Measurements from ENCODE around the gene HAT1. TPM values are rescaled to one million over a fixed set of nuclear protein-coding genes. Genes with fewer than 3 reads are reported as not detected.

The HAT1 gene
- polyA plus RNA-seq, 4 donors: 14.5 to 39.3 (median 30.5) TPM

DNA sequence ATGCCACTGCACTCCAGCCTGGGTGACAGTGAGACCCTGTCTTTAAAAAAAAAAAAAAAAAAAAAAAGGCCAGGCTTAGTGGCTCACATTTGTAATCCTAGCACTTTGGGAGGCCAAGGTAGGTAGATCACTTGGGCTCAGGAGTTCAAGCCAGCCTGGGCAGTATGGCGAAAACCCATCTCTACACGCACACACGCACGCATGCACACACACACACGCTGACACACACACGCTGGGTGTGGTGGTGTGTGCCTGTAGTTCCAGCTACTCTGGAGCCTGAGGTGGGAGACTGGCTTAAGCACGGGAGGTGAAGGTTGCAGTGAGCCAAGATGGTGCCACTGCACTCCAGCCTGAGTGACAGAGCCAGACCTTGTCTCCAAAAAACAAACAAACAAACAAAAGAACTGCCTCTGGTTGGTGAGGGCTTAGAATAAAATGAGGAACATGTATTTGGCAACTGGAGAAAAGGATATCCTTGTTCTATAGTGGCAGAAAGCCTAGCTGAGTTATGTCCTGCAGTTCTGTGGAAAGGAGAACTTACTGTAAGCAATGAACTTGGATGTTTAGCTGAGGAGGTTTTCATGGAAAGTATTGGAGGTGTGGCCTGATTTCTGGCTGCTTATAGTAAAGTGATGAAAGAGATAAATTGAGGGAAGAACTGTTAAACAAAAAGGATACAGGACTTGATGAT lies 34.0 kb downstream of the HAT1 start:
- Histone ChIP-seq H3K4me1 (ENCODE audit: control insufficient read depth in 3 of 3, insufficient read depth in 2 of 3, low read depth in 1 of 3, low read length in 2 of 3) (no peaks in the 10 kb centered on the region), H3K27ac (ENCODE audit: low read depth in 1 of 3, low read length in 2 of 3) (peak overlapping the region in 1 of 3 donors; percentile 45), H3K4me3 (ENCODE audit: low read depth in 1 of 3, low read length in 3 of 3) (no peak overlapping the region), H3K9me3 (ENCODE audit: control insufficient read depth in 2 of 2, insufficient read depth in 1 of 2, low read depth in 1 of 2, low read length in 1 of 2) (no peaks in the 10 kb centered on the region), H3K36me3 (ENCODE audit: control insufficient read depth in 3 of 3, insufficient read depth in 2 of 3, low read depth in 1 of 3, low read length in 3 of 3) (peaks cover 0 to 18% (median 0%) of the 10 kb centered on the region in 3 donors), H3K27me3 (ENCODE audit: control insufficient read depth in 3 of 3, insufficient read depth in 3 of 3, low read length in 3 of 3) (no peaks in the 10 kb centered on the region)
- WGBS, 3 donors: 95 to 100% (median 98%) methylated on average over 7 of the region's 7 CpGs
- no peak for DNase-seq
- no peak for FAIRE-seq

DNA sequence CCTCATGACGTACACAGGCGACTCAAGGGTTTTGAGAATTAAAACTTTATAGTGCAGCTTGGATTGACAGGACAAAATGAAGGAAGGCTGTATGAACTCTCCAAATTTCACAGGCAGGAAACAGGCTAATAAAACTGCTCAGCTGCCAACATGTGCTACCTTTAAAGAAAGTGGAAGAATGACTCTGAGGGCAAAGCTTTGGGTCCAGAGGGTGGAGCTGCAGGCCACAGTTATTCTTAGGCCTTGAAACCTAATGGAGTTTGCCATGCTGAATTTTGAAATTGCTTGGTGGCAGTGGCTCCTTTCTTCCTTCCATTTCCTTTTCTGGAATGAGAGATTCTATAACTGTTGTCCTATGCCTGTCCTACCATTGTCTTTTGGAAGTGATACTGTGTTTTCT lies 34.8 kb downstream of the HAT1 start:
- Histone ChIP-seq H3K27ac (ENCODE audit: low read depth in 1 of 3, low read length in 2 of 3) (no peak overlapping the region), H3K27me3 (ENCODE audit: control insufficient read depth in 3 of 3, insufficient read depth in 3 of 3, low read length in 3 of 3) (no peaks in the 10 kb centered on the region), H3K4me1 (ENCODE audit: control insufficient read depth in 3 of 3, insufficient read depth in 2 of 3, low read depth in 1 of 3, low read length in 2 of 3) (no peaks in the 10 kb centered on the region), H3K36me3 (ENCODE audit: control insufficient read depth in 3 of 3, insufficient read depth in 2 of 3, low read depth in 1 of 3, low read length in 3 of 3) (peaks cover 0 to 18% (median 0%) of the 10 kb centered on the region in 3 donors), H3K9me3 (ENCODE audit: control insufficient read depth in 2 of 2, insufficient read depth in 1 of 2, low read depth in 1 of 2, low read length in 1 of 2) (no peaks in the 10 kb centered on the region), H3K4me3 (ENCODE audit: low read depth in 1 of 3, low read length in 3 of 3) (no peak overlapping the region)
- FAIRE-seq (no peak), DNase-seq (peak in 1 of 2 donors; percentile 4)
- WGBS, 3 donors: 98 to 100% (median 100%) methylated on average over 2 of the region's 2 CpGs

DNA sequence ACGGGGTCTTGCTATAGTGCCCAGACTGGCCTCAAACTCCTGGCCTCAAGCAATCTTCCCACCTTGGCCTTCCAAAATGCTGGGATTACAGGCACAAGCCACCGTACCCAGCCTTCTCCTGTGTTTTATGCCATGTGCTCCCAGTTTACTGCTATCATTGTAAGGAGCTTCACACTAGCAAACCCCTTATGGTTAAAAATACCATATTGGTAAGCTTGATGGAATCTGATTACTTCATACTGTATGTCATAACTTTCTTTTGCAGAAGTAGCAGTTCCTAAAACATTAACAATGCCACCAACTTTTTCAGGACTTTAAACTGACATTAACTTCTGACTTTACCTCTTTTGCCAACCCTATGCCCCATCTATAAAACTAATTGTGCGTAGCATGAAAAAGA lies 36.2 kb downstream of the HAT1 start:
- H3K27me3 ChIP-seq (ENCODE audit: control insufficient read depth in 3 of 3, insufficient read depth in 3 of 3, low read length in 3 of 3): no peaks in the 10 kb centered on the region
- H3K9me3 ChIP-seq (ENCODE audit: control insufficient read depth in 2 of 2, insufficient read depth in 1 of 2, low read depth in 1 of 2, low read length in 1 of 2): no peaks in the 10 kb centered on the region
- WGBS, 3 donors: 91 to 96% (median 95%) methylated on average over 3 of the region's 3 CpGs
- peaks cover 0 to 11% (median 0%) of the 10 kb centered on the region in 3 donors for H3K36me3 ChIP-seq (ENCODE audit: control insufficient read depth in 3 of 3, insufficient read depth in 2 of 3, low read depth in 1 of 3, low read length in 3 of 3)
- H3K4me3 ChIP-seq (ENCODE audit: low read depth in 1 of 3, low read length in 3 of 3): no peak overlapping the region
- H3K27ac ChIP-seq (ENCODE audit: low read depth in 1 of 3, low read length in 2 of 3): no peak overlapping the region
- no peaks in the 10 kb centered on the region for H3K4me1 ChIP-seq (ENCODE audit: control insufficient read depth in 3 of 3, insufficient read depth in 2 of 3, low read depth in 1 of 3, low read length in 2 of 3)
- FAIRE-seq: no peak
- DNase-seq: no peak

DNA sequence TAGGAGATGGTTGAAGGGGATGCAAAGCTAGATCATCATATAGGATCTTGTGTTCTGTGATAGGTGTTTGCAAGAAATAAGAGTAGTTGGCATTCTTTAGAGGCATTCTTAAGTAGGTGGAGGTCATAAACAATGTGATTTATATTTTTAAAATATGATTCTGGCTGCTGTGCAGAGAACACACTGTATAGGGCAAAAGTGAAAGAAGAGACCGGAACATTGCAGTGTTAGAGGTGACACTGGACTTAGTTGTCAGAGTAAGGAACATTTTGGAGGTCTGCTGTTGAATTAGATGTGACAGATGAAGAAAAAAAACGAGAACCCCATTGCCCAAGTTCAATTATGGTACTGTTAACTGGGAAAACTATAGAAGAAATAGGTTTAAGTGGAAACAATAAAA lies 37.7 kb downstream of the HAT1 start:
- no peak overlapping the region for H3K4me3 ChIP-seq (ENCODE audit: low read depth in 1 of 3, low read length in 3 of 3)
- no peak overlapping the region for H3K27ac ChIP-seq (ENCODE audit: low read depth in 1 of 3, low read length in 2 of 3)
- no peaks in the 10 kb centered on the region for H3K27me3 ChIP-seq (ENCODE audit: control insufficient read depth in 3 of 3, insufficient read depth in 3 of 3, low read length in 3 of 3)
- DNase-seq (no peak), FAIRE-seq (no peak)
- no peaks in the 10 kb centered on the region for H3K4me1 ChIP-seq (ENCODE audit: control insufficient read depth in 3 of 3, insufficient read depth in 2 of 3, low read depth in 1 of 3, low read length in 2 of 3)
- no peaks in the 10 kb centered on the region for H3K9me3 ChIP-seq (ENCODE audit: control insufficient read depth in 2 of 2, insufficient read depth in 1 of 2, low read depth in 1 of 2, low read length in 1 of 2)
- 91 to 94% (median 93%) methylated on average over 2 of the region's 2 CpGs for WGBS, 3 donors
- H3K36me3 ChIP-seq (ENCODE audit: control insufficient read depth in 3 of 3, insufficient read depth in 2 of 3, low read depth in 1 of 3, low read length in 3 of 3): peaks cover 0 to 11% (median 0%) of the 10 kb centered on the region in 3 donors

DNA sequence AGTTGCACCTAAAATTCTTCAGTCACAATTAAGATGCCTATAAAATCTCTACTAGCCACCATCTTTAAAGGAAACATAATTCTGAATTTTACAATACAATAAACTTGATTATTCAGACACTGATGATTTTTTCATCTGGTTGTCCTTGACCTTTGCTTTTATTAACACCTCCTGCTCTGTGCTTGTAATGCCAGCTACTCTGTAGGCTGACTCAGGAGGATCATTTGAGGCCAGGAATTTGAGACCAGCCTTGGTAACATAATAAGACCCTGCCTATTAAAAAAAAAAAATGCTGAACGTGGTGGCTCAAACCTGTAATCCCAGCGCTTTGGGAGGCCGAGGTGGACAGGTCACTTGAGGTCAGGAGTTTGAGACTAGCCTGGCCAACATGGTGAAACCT lies 38.3 kb downstream of the HAT1 start:
- DNase-seq (no peak), FAIRE-seq (no peak)
- 91 to 93% (median 92%) methylated on average over 3 of the region's 3 CpGs for WGBS, 3 donors
- Histone ChIP-seq H3K4me3 (ENCODE audit: low read depth in 1 of 3, low read length in 3 of 3) (no peak overlapping the region), H3K27me3 (ENCODE audit: control insufficient read depth in 3 of 3, insufficient read depth in 3 of 3, low read length in 3 of 3) (no peaks in the 10 kb centered on the region), H3K36me3 (ENCODE audit: control insufficient read depth in 3 of 3, insufficient read depth in 2 of 3, low read depth in 1 of 3, low read length in 3 of 3) (peaks cover 0 to 8% (median 0%) of the 10 kb centered on the region in 3 donors), H3K4me1 (ENCODE audit: control insufficient read depth in 3 of 3, insufficient read depth in 2 of 3, low read depth in 1 of 3, low read length in 2 of 3) (no peaks in the 10 kb centered on the region), H3K27ac (ENCODE audit: low read depth in 1 of 3, low read length in 2 of 3) (no peak overlapping the region), H3K9me3 (ENCODE audit: control insufficient read depth in 2 of 2, insufficient read depth in 1 of 2, low read depth in 1 of 2, low read length in 1 of 2) (no peaks in the 10 kb centered on the region)

DNA sequence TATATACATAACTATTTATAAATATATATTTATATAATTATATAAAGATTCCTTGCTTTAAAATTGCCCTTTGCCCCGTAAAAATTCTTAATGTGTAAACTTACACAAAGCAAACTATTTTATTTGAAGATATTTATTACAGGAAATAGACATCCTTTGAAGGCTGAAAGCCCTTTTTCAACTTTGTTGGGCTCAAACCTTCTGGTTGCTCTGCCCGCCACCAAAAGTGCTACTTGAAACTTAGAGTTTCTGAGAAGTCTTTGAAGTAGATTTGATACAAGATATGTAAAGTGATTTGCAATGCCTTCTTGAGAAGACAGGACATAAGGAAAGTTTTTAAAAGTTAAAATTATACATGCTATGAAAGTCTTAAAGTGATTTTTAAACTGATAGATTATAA lies 40.9 kb downstream of the HAT1 start:
- FAIRE-seq: no peak
- 83 to 89% (median 87%) methylated on average over 2 of the region's 2 CpGs for WGBS, 3 donors
- no peaks in the 10 kb centered on the region for H3K27me3 ChIP-seq (ENCODE audit: control insufficient read depth in 3 of 3, insufficient read depth in 3 of 3, low read length in 3 of 3)
- peaks cover 0 to 2% (median 0%) of the 10 kb centered on the region in 3 donors for H3K36me3 ChIP-seq (ENCODE audit: control insufficient read depth in 3 of 3, insufficient read depth in 2 of 3, low read depth in 1 of 3, low read length in 3 of 3)
- H3K4me1 ChIP-seq (ENCODE audit: control insufficient read depth in 3 of 3, insufficient read depth in 2 of 3, low read depth in 1 of 3, low read length in 2 of 3): no peaks in the 10 kb centered on the region
- no peaks in the 10 kb centered on the region for H3K9me3 ChIP-seq (ENCODE audit: control insufficient read depth in 2 of 2, insufficient read depth in 1 of 2, low read depth in 1 of 2, low read length in 1 of 2)
- no peak overlapping the region for H3K4me3 ChIP-seq (ENCODE audit: low read depth in 1 of 3, low read length in 3 of 3)
- H3K27ac ChIP-seq (ENCODE audit: low read depth in 1 of 3, low read length in 2 of 3): no peak overlapping the region
- DNase-seq: no peak

DNA sequence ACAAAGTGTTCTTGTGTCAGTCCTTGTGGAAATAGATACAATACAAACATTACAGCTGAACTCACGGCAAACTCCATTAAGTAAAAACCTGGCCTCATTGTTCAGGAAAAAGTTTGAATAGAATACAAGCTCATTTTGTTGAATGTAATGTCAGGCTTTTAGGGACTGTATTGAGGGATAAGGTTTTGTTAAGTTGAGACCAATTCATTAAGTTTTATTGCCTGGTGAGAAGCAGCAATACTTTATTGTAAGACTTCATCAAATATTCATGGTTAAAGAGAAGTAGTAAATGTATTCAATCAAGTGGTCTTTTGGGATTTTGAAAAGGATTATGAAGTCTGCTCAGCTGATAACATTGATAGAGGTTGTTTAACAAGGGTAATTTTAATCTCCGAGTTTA lies 42.0 kb downstream of the HAT1 start:
- no peaks in the 10 kb centered on the region for H3K9me3 ChIP-seq (ENCODE audit: control insufficient read depth in 2 of 2, insufficient read depth in 1 of 2, low read depth in 1 of 2, low read length in 1 of 2)
- no peak for FAIRE-seq
- peaks cover 0 to 2% (median 0%) of the 10 kb centered on the region in 3 donors for H3K36me3 ChIP-seq (ENCODE audit: control insufficient read depth in 3 of 3, insufficient read depth in 2 of 3, low read depth in 1 of 3, low read length in 3 of 3)
- H3K4me1 ChIP-seq (ENCODE audit: control insufficient read depth in 3 of 3, insufficient read depth in 2 of 3, low read depth in 1 of 3, low read length in 2 of 3): no peaks in the 10 kb centered on the region
- H3K27me3 ChIP-seq (ENCODE audit: control insufficient read depth in 3 of 3, insufficient read depth in 3 of 3, low read length in 3 of 3): no peaks in the 10 kb centered on the region
- no peak for DNase-seq
- no peak overlapping the region for H3K4me3 ChIP-seq (ENCODE audit: low read depth in 1 of 3, low read length in 3 of 3)
- H3K27ac ChIP-seq (ENCODE audit: low read depth in 1 of 3, low read length in 2 of 3): no peak overlapping the region
- WGBS, 3 donors: 68 to 94% (median 93%) methylated on average over 2 of the region's 2 CpGs

DNA sequence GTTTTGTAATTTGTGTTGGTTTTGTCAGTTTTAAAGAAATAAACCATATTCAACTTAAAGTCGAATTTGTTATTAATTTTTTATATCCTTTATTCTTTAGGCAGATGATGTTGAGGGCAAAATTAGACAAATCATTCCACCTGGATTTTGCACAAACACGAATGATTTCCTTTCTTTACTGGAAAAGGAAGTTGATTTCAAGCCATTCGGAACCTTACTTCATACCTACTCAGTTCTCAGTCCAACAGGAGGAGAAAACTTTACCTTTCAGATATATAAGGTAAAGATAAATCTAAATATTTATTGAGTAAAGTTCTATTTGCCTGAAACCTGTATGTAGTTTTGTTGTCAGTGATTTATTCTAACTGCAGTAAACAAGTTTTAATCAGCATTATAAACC lies 43.0 kb downstream of the HAT1 start:
- Histone ChIP-seq H3K9me3 (ENCODE audit: control insufficient read depth in 2 of 2, insufficient read depth in 1 of 2, low read depth in 1 of 2, low read length in 1 of 2) (no peaks in the 10 kb centered on the region), H3K4me3 (ENCODE audit: low read depth in 1 of 3, low read length in 3 of 3) (no peak overlapping the region), H3K4me1 (ENCODE audit: control insufficient read depth in 3 of 3, insufficient read depth in 2 of 3, low read depth in 1 of 3, low read length in 2 of 3) (no peaks in the 10 kb centered on the region), H3K36me3 (ENCODE audit: control insufficient read depth in 3 of 3, insufficient read depth in 2 of 3, low read depth in 1 of 3, low read length in 3 of 3) (peaks cover 0 to 2% (median 0%) of the 10 kb centered on the region in 3 donors), H3K27ac (ENCODE audit: low read depth in 1 of 3, low read length in 2 of 3) (no peak overlapping the region), H3K27me3 (ENCODE audit: control insufficient read depth in 3 of 3, insufficient read depth in 3 of 3, low read length in 3 of 3) (no peaks in the 10 kb centered on the region)
- DNase-seq (no peak), FAIRE-seq (no peak)
- WGBS, 3 donors: 86 to 89% (median 88%) methylated on average over 3 of the region's 3 CpGs

DNA sequence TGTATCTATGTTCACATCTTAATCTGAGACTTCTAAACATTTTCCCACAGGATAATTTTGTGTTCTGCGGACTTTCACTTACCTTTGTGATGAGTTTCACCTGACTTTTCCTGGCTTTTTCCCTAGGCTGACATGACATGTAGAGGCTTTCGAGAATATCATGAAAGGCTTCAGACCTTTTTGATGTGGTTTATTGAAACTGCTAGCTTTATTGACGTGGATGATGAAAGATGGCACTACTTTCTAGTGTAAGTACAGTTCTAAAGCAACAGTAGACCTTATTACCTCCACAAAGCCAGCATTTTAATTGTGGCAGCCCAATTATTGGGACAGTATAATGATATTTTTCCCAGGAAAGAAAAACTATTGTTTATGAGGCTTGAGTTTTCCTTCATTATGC lies 43.4 kb downstream of the HAT1 start:
- H3K36me3 ChIP-seq (ENCODE audit: control insufficient read depth in 3 of 3, insufficient read depth in 2 of 3, low read depth in 1 of 3, low read length in 3 of 3): peaks cover 0 to 2% (median 1%) of the 10 kb centered on the region in 3 donors
- no peaks in the 10 kb centered on the region for H3K4me1 ChIP-seq (ENCODE audit: control insufficient read depth in 3 of 3, insufficient read depth in 2 of 3, low read depth in 1 of 3, low read length in 2 of 3)
- DNase-seq (no peak), FAIRE-seq (no peak)
- no peak overlapping the region for H3K4me3 ChIP-seq (ENCODE audit: low read depth in 1 of 3, low read length in 3 of 3)
- 88 to 93% (median 89%) methylated on average over 3 of the region's 3 CpGs for WGBS, 3 donors
- H3K27me3 ChIP-seq (ENCODE audit: control insufficient read depth in 3 of 3, insufficient read depth in 3 of 3, low read length in 3 of 3): no peaks in the 10 kb centered on the region
- no peaks in the 10 kb centered on the region for H3K9me3 ChIP-seq (ENCODE audit: control insufficient read depth in 2 of 2, insufficient read depth in 1 of 2, low read depth in 1 of 2, low read length in 1 of 2)
- H3K27ac ChIP-seq (ENCODE audit: low read depth in 1 of 3, low read length in 2 of 3): no peak overlapping the region
